Measurements from ENCODE around the gene COL27A1.

DNA sequence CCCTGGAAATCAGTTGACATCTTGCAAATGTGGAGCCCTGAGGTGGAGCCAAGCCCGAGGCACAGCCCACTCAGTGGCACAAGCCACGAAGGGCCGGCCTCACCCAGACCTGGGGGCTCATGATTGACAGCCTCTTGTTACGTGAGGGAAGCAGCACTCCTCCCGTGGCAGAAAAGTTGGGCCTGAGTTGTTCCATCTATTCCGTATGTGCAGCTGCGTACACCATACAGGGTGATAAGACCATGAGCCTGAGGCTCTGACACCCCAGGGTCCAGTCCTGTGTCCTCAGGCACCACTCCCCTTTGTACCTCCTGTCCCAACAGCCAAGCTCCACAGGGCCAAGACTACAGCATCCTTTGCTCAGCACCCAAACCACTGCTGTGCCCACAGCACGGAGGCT, 172.4 kb downstream of the COL27A1 start:
- TF ChIP-seq, protein P1, sequence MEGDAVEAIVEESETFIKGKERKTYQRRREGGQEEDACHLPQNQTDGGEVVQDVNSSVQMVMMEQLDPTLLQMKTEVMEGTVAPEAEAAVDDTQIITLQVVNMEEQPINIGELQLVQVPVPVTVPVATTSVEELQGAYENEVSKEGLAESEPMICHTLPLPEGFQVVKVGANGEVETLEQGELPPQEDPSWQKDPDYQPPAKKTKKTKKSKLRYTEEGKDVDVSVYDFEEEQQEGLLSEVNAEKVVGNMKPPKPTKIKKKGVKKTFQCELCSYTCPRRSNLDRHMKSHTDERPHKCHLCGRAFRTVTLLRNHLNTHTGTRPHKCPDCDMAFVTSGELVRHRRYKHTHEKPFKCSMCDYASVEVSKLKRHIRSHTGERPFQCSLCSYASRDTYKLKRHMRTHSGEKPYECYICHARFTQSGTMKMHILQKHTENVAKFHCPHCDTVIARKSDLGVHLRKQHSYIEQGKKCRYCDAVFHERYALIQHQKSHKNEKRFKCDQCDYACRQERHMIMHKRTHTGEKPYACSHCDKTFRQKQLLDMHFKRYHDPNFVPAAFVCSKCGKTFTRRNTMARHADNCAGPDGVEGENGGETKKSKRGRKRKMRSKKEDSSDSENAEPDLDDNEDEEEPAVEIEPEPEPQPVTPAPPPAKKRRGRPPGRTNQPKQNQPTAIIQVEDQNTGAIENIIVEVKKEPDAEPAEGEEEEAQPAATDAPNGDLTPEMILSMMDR (IDR thresholded peaks at IDR 0.05), result no peak
- no peak for TF ChIP-seq EZH2 (IDR thresholded peaks at IDR 0.05; ENCODE audit: borderline replicate concordance, insufficient read depth, low read depth, low read length, poor library complexity, severe bottlenecking)
